Mesothelial cell of epicardium (in vitro differentiated cells): Measurements from ENCODE around the gene MFSD8. TPM values are rescaled to one million over a fixed set of nuclear protein-coding genes. Genes with fewer than 3 reads are reported as not detected.

ENCODE experiments used
- DNase-seq, 2 experiments: peaks; one replicate each; pipeline ENCODE4 v3.0.0; 2021; ENCODE audit warnings: low spot score in 2 of 2; ENCODE audit not compliant: unreplicated experiment in 2 of 2
- H3K27ac Mint-ChIP-seq: 2 replicates; pipeline ENCODE4 v1.8.0; 2021; ENCODE audit warnings: mixed read lengths
- H3K27me3 Mint-ChIP-seq: 2 replicates; pipeline ENCODE4 v1.8.0; 2021; ENCODE audit warnings: low read depth, mixed read lengths
- H3K36me3 Mint-ChIP-seq: 2 replicates; pipeline ENCODE4 v1.8.0; 2021; ENCODE audit warnings: mixed read lengths
- H3K4me1 Mint-ChIP-seq: 2 replicates; pipeline ENCODE4 v1.8.0; 2021; ENCODE audit warnings: mixed read lengths
- H3K4me3 Mint-ChIP-seq: 2 replicates; pipeline ENCODE4 v1.8.0; 2021; ENCODE audit warnings: mild to moderate bottlenecking, moderate library complexity, mixed read lengths
- H3K9me3 Mint-ChIP-seq: 2 replicates; pipeline ENCODE4 v1.8.0; 2021; ENCODE audit warnings: mixed read lengths
- CTCF ChIP-seq: fragments of 200-600 bp; sonication (generic); IDR thresholded peaks from one replicate; pipeline ENCODE4 v1.5.0; 2021; ENCODE audit warnings: antibody characterized with exemption; ENCODE audit not compliant: unreplicated experiment
- total RNA-seq: library from RNA; stranded (reverse); gene quantifications from 3 replicates; pipeline ENCODE4 v1.2.1, GENCODE V29; 2021

The MFSD8 gene
- total RNA-seq, 1 donor from 2014 or later: 29.6 TPM

GRCh38 chr4:127995776-127996175, 30.8 kb upstream of the MFSD8 start:
- no peak overlapping the region for H3K27ac Mint-ChIP-seq
- no peaks in the 10 kb centered on the region for H3K4me1 Mint-ChIP-seq
- H3K4me3 Mint-ChIP-seq: no peak overlapping the region
- no peak for TF ChIP-seq CTCF
- peaks cover 50% of the 10 kb centered on the region for H3K36me3 Mint-ChIP-seq
- no peaks in the 10 kb centered on the region for H3K27me3 Mint-ChIP-seq
- H3K9me3 Mint-ChIP-seq: peaks cover 31% of the 10 kb centered on the region
- no peak for DNase-seq

- H3K27me3 Mint-ChIP-seq: no peaks in the 10 kb centered on the region
- no peak for DNase-seq
- no peak overlapping the region for H3K4me3 Mint-ChIP-seq
- H3K36me3 Mint-ChIP-seq: peaks cover 39% of the 10 kb centered on the region
- H3K9me3 Mint-ChIP-seq: peaks cover 20% of the 10 kb centered on the region
- no peak for TF ChIP-seq CTCF
- H3K27ac Mint-ChIP-seq: peak overlapping the region; percentile 30
- no peaks in the 10 kb centered on the region for H3K4me1 Mint-ChIP-seq
Measured at GRCh38 chr4:127993151-127993550, 28.2 kb upstream of the MFSD8 start.

GRCh38 chr4:127988638-127989037, 23.7 kb upstream of the MFSD8 start:
- TF ChIP-seq CTCF: no peak
- peaks cover 25% of the 10 kb centered on the region for H3K36me3 Mint-ChIP-seq
- H3K27me3 Mint-ChIP-seq: no peaks in the 10 kb centered on the region
- H3K4me3 Mint-ChIP-seq: no peak overlapping the region
- no peaks in the 10 kb centered on the region for H3K4me1 Mint-ChIP-seq
- H3K27ac Mint-ChIP-seq: no peak overlapping the region
- DNase-seq: no peak
- no peaks in the 10 kb centered on the region for H3K9me3 Mint-ChIP-seq

GRCh38 chr4:127985989-127986388, 21.0 kb upstream of the MFSD8 start:
- Mint-ChIP-seq H3K27me3 (no peaks in the 10 kb centered on the region), H3K9me3 (no peaks in the 10 kb centered on the region), H3K4me3 (no peak overlapping the region), H3K27ac (no peak overlapping the region), H3K36me3 (peaks cover 22% of the 10 kb centered on the region), H3K4me1 (no peaks in the 10 kb centered on the region)
- no peak for DNase-seq
- no peak for TF ChIP-seq CTCF

- H3K4me3 Mint-ChIP-seq: no peak overlapping the region
- no peak for TF ChIP-seq CTCF
- peaks cover 3% of the 10 kb centered on the region for H3K9me3 Mint-ChIP-seq
- H3K27ac Mint-ChIP-seq: no peak overlapping the region
- H3K36me3 Mint-ChIP-seq: peaks cover 28% of the 10 kb centered on the region
- H3K4me1 Mint-ChIP-seq: no peaks in the 10 kb centered on the region
- no peaks in the 10 kb centered on the region for H3K27me3 Mint-ChIP-seq
- no peak for DNase-seq
Measured at GRCh38 chr4:127982445-127982844, 17.5 kb upstream of the MFSD8 start.

- peaks cover 20% of the 10 kb centered on the region for H3K36me3 Mint-ChIP-seq
- no peaks in the 10 kb centered on the region for H3K27me3 Mint-ChIP-seq
- peaks cover 7% of the 10 kb centered on the region for H3K9me3 Mint-ChIP-seq
- no peak for DNase-seq
- no peak for TF ChIP-seq CTCF
- peaks cover 2% of the 10 kb centered on the region for H3K4me1 Mint-ChIP-seq
- no peak overlapping the region for H3K27ac Mint-ChIP-seq
- no peak overlapping the region for H3K4me3 Mint-ChIP-seq
Measured at GRCh38 chr4:127978930-127979329, 14.0 kb upstream of the MFSD8 start.
